ENCODE measurements around the gene KLHDC8B. TPM values are rescaled to one million over a fixed set of nuclear protein-coding genes. Genes with fewer than 3 reads are reported as not detected.

Gene KLHDC8B
- total RNA-seq, 1 donor from 2014 or later, result 36.3 TPM

- Mint-ChIP-seq H3K4me3 (ENCODE audit: unreplicated experiment) (no peak overlapping the region), H3K9me3 (ENCODE audit: unreplicated experiment) (peaks cover 4% of the 10 kb centered on the region), H3K27ac (ENCODE audit: unreplicated experiment) (no peak overlapping the region), H3K27me3 (ENCODE audit: unreplicated experiment) (peaks cover 8% of the 10 kb centered on the region), H3K4me1 (ENCODE audit: low read depth, unreplicated experiment) (no peaks in the 10 kb centered on the region), H3K36me3 (ENCODE audit: unreplicated experiment) (no peaks in the 10 kb centered on the region)
- TF ChIP-seq CTCF (IDR thresholded peaks at IDR 0.05; ENCODE audit: partially characterized antibody, unreplicated experiment), result no peak
- DNase-seq, result no peak
Measured at GRCh38 chr3:49123687-49124086, 47.7 kb upstream of the KLHDC8B start.

GRCh38 chr3:49124203-49124602 is 47.2 kb upstream of the KLHDC8B start:
- Mint-ChIP-seq H3K36me3 (ENCODE audit: unreplicated experiment) (no peaks in the 10 kb centered on the region), H3K9me3 (ENCODE audit: unreplicated experiment) (peaks cover 4% of the 10 kb centered on the region), H3K4me3 (ENCODE audit: unreplicated experiment) (no peak overlapping the region), H3K4me1 (ENCODE audit: low read depth, unreplicated experiment) (no peaks in the 10 kb centered on the region), H3K27me3 (ENCODE audit: unreplicated experiment) (peaks cover 8% of the 10 kb centered on the region), H3K27ac (ENCODE audit: unreplicated experiment) (no peak overlapping the region)
- no peak for TF ChIP-seq CTCF (IDR thresholded peaks at IDR 0.05; ENCODE audit: partially characterized antibody, unreplicated experiment)
- no peak for DNase-seq

- no peak for TF ChIP-seq CTCF (IDR thresholded peaks at IDR 0.05; ENCODE audit: partially characterized antibody, unreplicated experiment)
- Mint-ChIP-seq H3K27ac (ENCODE audit: unreplicated experiment) (peak overlapping the region; percentile 55), H3K27me3 (ENCODE audit: unreplicated experiment) (peaks cover 8% of the 10 kb centered on the region), H3K4me1 (ENCODE audit: low read depth, unreplicated experiment) (no peaks in the 10 kb centered on the region), H3K36me3 (ENCODE audit: unreplicated experiment) (no peaks in the 10 kb centered on the region), H3K9me3 (ENCODE audit: unreplicated experiment) (peaks cover 4% of the 10 kb centered on the region), H3K4me3 (ENCODE audit: unreplicated experiment) (no peak overlapping the region)
- peak; percentile 22 for DNase-seq
Measured at GRCh38 chr3:49124991-49125670, 46.3 kb upstream of the KLHDC8B start.

GRCh38 chr3:49131040-49131439 is 40.4 kb upstream of the KLHDC8B start:
- H3K4me1 Mint-ChIP-seq (ENCODE audit: low read depth, unreplicated experiment), result no peaks in the 10 kb centered on the region
- no peak for TF ChIP-seq CTCF (IDR thresholded peaks at IDR 0.05; ENCODE audit: partially characterized antibody, unreplicated experiment)
- no peak for DNase-seq
- H3K27me3 Mint-ChIP-seq (ENCODE audit: unreplicated experiment), result peaks cover 1% of the 10 kb centered on the region
- no peak overlapping the region for H3K27ac Mint-ChIP-seq (ENCODE audit: unreplicated experiment)
- H3K4me3 Mint-ChIP-seq (ENCODE audit: unreplicated experiment), result no peak overlapping the region
- peaks cover 2% of the 10 kb centered on the region for H3K9me3 Mint-ChIP-seq (ENCODE audit: unreplicated experiment)
- H3K36me3 Mint-ChIP-seq (ENCODE audit: unreplicated experiment), result no peaks in the 10 kb centered on the region

GRCh38 chr3:49131576-49131975 is 39.8 kb upstream of the KLHDC8B start:
- no peak for TF ChIP-seq CTCF (IDR thresholded peaks at IDR 0.05; ENCODE audit: partially characterized antibody, unreplicated experiment)
- H3K4me3 Mint-ChIP-seq (ENCODE audit: unreplicated experiment), result peak overlapping the region; percentile 26
- H3K27ac Mint-ChIP-seq (ENCODE audit: unreplicated experiment), result peak overlapping the region; percentile 2
- no peaks in the 10 kb centered on the region for H3K4me1 Mint-ChIP-seq (ENCODE audit: low read depth, unreplicated experiment)
- DNase-seq, result no peak
- H3K9me3 Mint-ChIP-seq (ENCODE audit: unreplicated experiment), result peaks cover 2% of the 10 kb centered on the region
- no peaks in the 10 kb centered on the region for H3K36me3 Mint-ChIP-seq (ENCODE audit: unreplicated experiment)
- H3K27me3 Mint-ChIP-seq (ENCODE audit: unreplicated experiment), result peaks cover 1% of the 10 kb centered on the region

Measured in glutamatergic neuron (in vitro differentiated cells).